ENCODE results near the gene PLVAP.

DNA sequence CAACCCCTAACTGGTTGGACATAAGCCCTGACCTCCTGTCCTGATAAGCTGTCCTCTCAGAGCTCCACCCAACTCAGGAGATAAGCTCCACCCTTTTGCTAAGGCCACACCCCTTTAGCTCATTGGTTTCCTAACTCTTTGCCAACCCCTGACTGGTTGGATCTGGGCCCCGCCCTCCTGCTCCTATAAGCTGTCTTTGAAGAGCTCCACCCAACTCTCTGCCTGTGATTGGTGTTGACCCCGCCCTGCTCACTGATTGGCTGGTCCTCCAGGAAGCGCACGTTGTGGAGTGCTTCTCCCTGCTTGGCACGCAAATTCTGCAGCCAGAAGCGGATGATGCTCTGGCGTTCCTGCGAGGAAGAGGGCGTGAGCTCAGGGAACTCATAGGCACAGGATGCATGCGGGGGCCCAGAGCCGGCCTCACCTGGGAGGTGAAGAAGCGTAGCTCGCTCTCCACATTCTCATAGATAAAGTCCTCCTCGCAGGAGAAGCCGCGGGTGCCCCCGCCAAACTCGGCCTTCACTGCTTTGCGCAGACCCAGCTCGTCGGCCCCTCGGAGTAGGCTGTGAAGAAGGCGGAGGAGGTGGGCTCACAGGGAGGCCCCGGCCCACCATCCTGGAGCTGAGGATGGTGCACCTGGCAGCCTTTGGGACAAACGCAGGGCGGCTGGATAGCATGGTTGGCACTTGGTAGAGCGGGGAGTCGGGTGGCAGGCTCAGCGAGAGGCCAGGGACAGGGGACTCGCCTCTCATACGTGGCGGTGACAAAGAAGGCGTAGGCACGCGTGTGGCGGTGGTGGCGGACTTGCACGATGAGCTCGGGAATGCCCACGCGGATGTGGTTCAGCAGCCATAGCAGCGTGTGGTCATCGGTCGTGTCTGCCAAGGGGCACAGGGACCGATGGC lies 44.2 kb downstream of the PLVAP start:
- TF ChIP-seq, protein P1, sequence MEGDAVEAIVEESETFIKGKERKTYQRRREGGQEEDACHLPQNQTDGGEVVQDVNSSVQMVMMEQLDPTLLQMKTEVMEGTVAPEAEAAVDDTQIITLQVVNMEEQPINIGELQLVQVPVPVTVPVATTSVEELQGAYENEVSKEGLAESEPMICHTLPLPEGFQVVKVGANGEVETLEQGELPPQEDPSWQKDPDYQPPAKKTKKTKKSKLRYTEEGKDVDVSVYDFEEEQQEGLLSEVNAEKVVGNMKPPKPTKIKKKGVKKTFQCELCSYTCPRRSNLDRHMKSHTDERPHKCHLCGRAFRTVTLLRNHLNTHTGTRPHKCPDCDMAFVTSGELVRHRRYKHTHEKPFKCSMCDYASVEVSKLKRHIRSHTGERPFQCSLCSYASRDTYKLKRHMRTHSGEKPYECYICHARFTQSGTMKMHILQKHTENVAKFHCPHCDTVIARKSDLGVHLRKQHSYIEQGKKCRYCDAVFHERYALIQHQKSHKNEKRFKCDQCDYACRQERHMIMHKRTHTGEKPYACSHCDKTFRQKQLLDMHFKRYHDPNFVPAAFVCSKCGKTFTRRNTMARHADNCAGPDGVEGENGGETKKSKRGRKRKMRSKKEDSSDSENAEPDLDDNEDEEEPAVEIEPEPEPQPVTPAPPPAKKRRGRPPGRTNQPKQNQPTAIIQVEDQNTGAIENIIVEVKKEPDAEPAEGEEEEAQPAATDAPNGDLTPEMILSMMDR (IDR thresholded peaks at IDR 0.05) = no peak
- TF ChIP-seq CHD2 (IDR thresholded peaks at IDR 0.05; ENCODE audit: low read length, partially characterized antibody) (no peak), KDM1A (IDR thresholded peaks at IDR 0.05; ENCODE audit: low read depth) (no peak), POLR2A (IDR thresholded peaks at IDR 0.05; ENCODE audit: low read length) (no peak), MAFK (IDR thresholded peaks at IDR 0.05; ENCODE audit: partially characterized antibody) (no peak)
- TF ChIP-seq, protein P2, sequence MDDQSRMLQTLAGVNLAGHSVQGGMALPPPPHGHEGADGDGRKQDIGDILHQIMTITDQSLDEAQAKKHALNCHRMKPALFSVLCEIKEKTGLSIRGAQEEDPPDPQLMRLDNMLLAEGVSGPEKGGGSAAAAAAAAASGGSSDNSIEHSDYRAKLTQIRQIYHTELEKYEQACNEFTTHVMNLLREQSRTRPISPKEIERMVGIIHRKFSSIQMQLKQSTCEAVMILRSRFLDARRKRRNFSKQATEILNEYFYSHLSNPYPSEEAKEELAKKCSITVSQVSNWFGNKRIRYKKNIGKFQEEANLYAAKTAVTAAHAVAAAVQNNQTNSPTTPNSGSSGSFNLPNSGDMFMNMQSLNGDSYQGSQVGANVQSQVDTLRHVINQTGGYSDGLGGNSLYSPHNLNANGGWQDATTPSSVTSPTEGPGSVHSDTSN (IDR thresholded peaks at IDR 0.05) = no peak
